K562 (cell line): ENCODE data around the gene FHDC1. TPM values are rescaled to one million over a fixed set of nuclear protein-coding genes. Genes with fewer than 3 reads are reported as not detected.
A peak's percentile ranks its signal among the peaks of the same experiment; 100 is the strongest.

ENCODE experiments used
- ATAC-seq: fragments of 200-7000 bp; cut with Tn5 transposase; 3 replicates; pipeline ENCODE4 v1.9.1; 2020; ENCODE audit warnings: moderate library complexity
- BruUV-seq: library from RNA; stranded (reverse); fragments of 400-500 nt; replicated peaks from 2 replicates; lab custom pipeline; 2021; lab: Mats Ljungman, UMichigan
- CTCF ChIA-PET: fragments of 300-600 bp; formaldehyde crosslinking; extraction: SDS; loops from one replicate; lab custom pipeline; 2021; ENCODE audit warnings: low intra/inter-chr PET ratio; lab: Yijun Ruan, JAX
- POLR2A ChIA-PET: fragments of 300-600, 350-650 bp; sonication (Branson Sonifier 250); formaldehyde crosslinking; extraction: SDS; loops from one replicate; lab custom pipeline; 2021; ENCODE audit warnings: antibody characterized with exemption, inconsistent platforms; lab: Yijun Ruan, JAX
- DNase-seq, 4 experiments: peaks; one replicate each; pipeline versions ENCODE4 v3.0.0 to v3.0.0-alpha.2; 2011 to 2018; ENCODE audit warnings: low spot score in 3 of 4, mixed read lengths in 3 of 4; ENCODE audit errors: extremely low read depth in 1 of 4
- FAIRE-seq: peaks from 2 replicates; lab custom pipeline; 2011; peaks lifted over from hg19 to GRCh38; lab: Jason Lieb, UNC
- H2AFZ ChIP-seq: 2 replicates; pipeline ENCODE4 v1.6.0; 2011; ENCODE audit warnings: low read depth, low read length, control low read depth, inconsistent platforms
- H3K27ac ChIP-seq: fragments of 200-600 bp; 3 replicates; pipeline ENCODE4 v1.8.0; 2011; ENCODE audit warnings: low read depth, mild to moderate bottlenecking, control low read depth, inconsistent platforms, low read length, moderate library complexity, mixed read lengths; ENCODE audit errors: extremely low read depth
- H3K27me3 ChIP-seq, 2 experiments: fragments of 300-600 bp in 1 of 2; 2 replicates in 1 of 2; 3 replicates in 1 of 2; pipeline versions ENCODE4 v1.6.0 to v1.8.0; 2011; ENCODE audit warnings: inconsistent platforms in 2 of 2, low read length in 2 of 2, mild to moderate bottlenecking in 1 of 2, mixed read lengths in 1 of 2, moderate library complexity in 1 of 2; ENCODE audit not compliant: control insufficient read depth in 2 of 2, insufficient read depth in 2 of 2
- H3K36me3 ChIP-seq: fragments of 300-600 bp; 3 replicates; pipeline ENCODE4 v1.8.0; 2011; ENCODE audit warnings: mild to moderate bottlenecking, low read length, inconsistent platforms; ENCODE audit not compliant: control insufficient read depth, insufficient read depth
- H3K4me1 ChIP-seq, 2 experiments: fragments of 200-600 bp in 1 of 2; replicated peaks in 1 of 2; 2 replicates in 1 of 2; 3 replicates in 1 of 2; pipeline versions ENCODE4 v1.5.1 to v1.8.0; 2011; ENCODE audit warnings: inconsistent platforms in 2 of 2, low read length in 2 of 2, mild to moderate bottlenecking in 1 of 2, mixed read lengths in 1 of 2, moderate library complexity in 1 of 2; ENCODE audit not compliant: control insufficient read depth in 2 of 2, insufficient read depth in 2 of 2
- H3K4me2 ChIP-seq: 2 replicates; pipeline ENCODE4 v1.6.1; 2011; ENCODE audit warnings: low read length, control low read depth, inconsistent platforms, mixed read lengths; ENCODE audit not compliant: insufficient read depth
- H3K4me3 ChIP-seq: fragments of 200-600 bp; sonication (generic), shearing (Covaris generic); 2 replicates; pipeline ENCODE4 v1.5.1; 2016; ENCODE audit warnings: control low read depth, inconsistent platforms
- H3K79me2 ChIP-seq: fragments of 200-600 bp; 3 replicates; pipeline ENCODE4 v1.8.0; 2011; ENCODE audit warnings: low read length, inconsistent platforms; ENCODE audit not compliant: control insufficient read depth, insufficient read depth
- H3K9ac ChIP-seq, 2 experiments: 2 replicates each; pipeline versions ENCODE4 v1.6.0 to v1.6.1; 2011; ENCODE audit warnings: low read depth in 2 of 2, low read length in 2 of 2, control low read depth in 1 of 2, inconsistent platforms in 1 of 2, mild to moderate bottlenecking in 1 of 2, mixed read lengths in 1 of 2; ENCODE audit not compliant: insufficient read depth in 1 of 2
- H3K9me1 ChIP-seq: one replicate; pipeline ENCODE4 v1.6.0; 2011; ENCODE audit warnings: inconsistent platforms, mild to moderate bottlenecking, low read length, moderate library complexity; ENCODE audit not compliant: control insufficient read depth, insufficient read depth
- H3K9me3 ChIP-seq: replicated peaks from 2 replicates; pipeline ENCODE4 v1.5.1; 2011; ENCODE audit warnings: low read depth, low read length, inconsistent platforms; ENCODE audit not compliant: control insufficient read depth, insufficient read depth
- H4K20me1 ChIP-seq: replicated peaks from 2 replicates; pipeline ENCODE4 v1.6.1; 2011; ENCODE audit warnings: low read length, inconsistent platforms, mixed read lengths; ENCODE audit not compliant: control insufficient read depth, insufficient read depth
- ARID1B ChIP-seq: fragments of 450-650 bp; IDR thresholded peaks from 2 replicates; pipeline ENCODE4 v1.6.1; 2016; ENCODE audit warnings: antibody characterized with exemption, mild to moderate bottlenecking, inconsistent platforms
- CBFA2T2 ChIP-seq: fragments of 450-650 bp; conservative IDR thresholded peaks from 2 replicates; pipeline ENCODE4 v1.6.1; 2017; ENCODE audit warnings: mild to moderate bottlenecking
- CBFA2T3 ChIP-seq: fragments of 450-650 bp; IDR thresholded peaks from 2 replicates; pipeline ENCODE4 v1.6.1; 2017
- GATA2 ChIP-seq: sonication (generic); formaldehyde crosslinking; IDR thresholded peaks from 2 replicates; pipeline ENCODE4 v1.4.0; 2020; ENCODE audit warnings: mild to moderate bottlenecking, missing genetic modification reagents
- JUNB ChIP-seq: fragments of 450-650 bp; formaldehyde crosslinking; conservative IDR thresholded peaks from 2 replicates; pipeline ENCODE4 v1.4.0; 2020; ENCODE audit warnings: mild to moderate bottlenecking
- TCF3 ChIP-seq: sonication (generic); formaldehyde crosslinking; IDR thresholded peaks from 2 replicates; pipeline ENCODE4 v1.4.0; 2020; ENCODE audit warnings: mild to moderate bottlenecking, missing genetic modification reagents
- ZBTB7A ChIP-seq: IDR thresholded peaks from 2 replicates; pipeline ENCODE4 v1.6.1; 2011; ENCODE audit warnings: low read depth, mild to moderate bottlenecking, low read length, moderate library complexity, borderline replicate concordance; ENCODE audit not compliant: control insufficient read depth
- ZFX ChIP-seq: sonication (generic); formaldehyde crosslinking; IDR thresholded peaks from 2 replicates; pipeline ENCODE4 v1.8.0; 2022; ENCODE audit warnings: mild to moderate bottlenecking, missing genetic modification reagents, moderate library complexity
- in situ Hi-C: fragments of 300-500 bp; cut with MboI; formaldehyde crosslinking; loops from 4 replicates; pipeline ENCODE4 v1.15.0; 2018; ENCODE audit warnings: inconsistent platforms, mixed read lengths
- intact Hi-C: fragments of 100-400 bp; cut with micrococcal nuclease; formaldehyde crosslinking; loops from 2 replicates; pipeline ENCODE4 v1.14.2; 2022
- polyA plus RNA-seq, 8 experiments: library from polyadenylated mRNA; depleted of rRNA in 4 of 8; stranded (reverse) in 5 of 8; unstranded in 3 of 8; fragments of >200 nt; fragmentation: Nextera tagmentation in 2 of 8; fragmentation: Illumina TruSeq in 1 of 8; extraction: Ambion mirVana in 2 of 8; extraction: Trizol in 1 of 8; gene quantifications; 2 replicates each; pipeline versions ENCODE4 v1.2.1 to v1.2.3, GENCODE V29; 2011 to 2014; ENCODE audit warnings: inconsistent platforms in 1 of 8, missing spikeins in 1 of 8
- total RNA-seq, 7 experiments: library from RNA; depleted of rRNA in 6 of 7; stranded (reverse); fragments of >200 nt in 6 of 7; fragmentation: Illumina TruSeq in 2 of 7; extraction: Trizol in 2 of 7; gene quantifications; 2 replicates each; pipeline versions ENCODE4 v1.2.1 to v1.2.3, GENCODE V29; 2011 to 2021; ENCODE audit warnings: low replicate concordance in 1 of 7
- TF ChIP-seq, protein P1 (sequence below): sonication (generic); formaldehyde crosslinking; IDR thresholded peaks from 2 replicates; pipeline ENCODE4 v1.8.0; 2022; ENCODE audit warnings: missing genetic modification reagents, mild to moderate bottlenecking, moderate library complexity, borderline replicate concordance

FHDC1 gene
- total and polyA plus RNA-seq, 9 of the 15 experiments (the other 6 are each of a cell fraction or from before 2014, with no cell fraction given): 0.01 to 0.43 (median 0.07) TPM

DNA sequence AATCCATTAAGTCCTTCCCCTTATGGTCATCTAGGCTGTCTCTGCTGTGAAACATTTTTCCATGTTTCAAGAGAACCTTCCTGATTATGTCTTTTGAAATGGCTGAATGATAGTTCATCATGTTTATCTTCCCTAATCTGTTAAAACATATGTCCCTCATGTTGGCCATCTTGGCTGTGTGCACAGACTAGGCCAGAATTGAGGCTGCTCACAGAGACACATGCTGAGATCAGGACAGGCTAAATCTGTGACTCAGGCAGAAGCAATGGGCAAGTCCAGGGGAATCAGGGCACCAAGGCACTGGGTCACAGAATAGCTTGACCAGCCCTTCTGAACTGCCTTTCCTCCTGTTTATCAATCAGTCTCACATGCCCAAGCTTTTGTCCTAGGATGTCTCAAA, 78.3 kb downstream of the FHDC1 start:
- Histone ChIP-seq H3K36me3 (no peaks in the 10 kb centered on the region), H3K4me1 (no peaks in the 10 kb centered on the region), H3K9me3 (no peaks in the 10 kb centered on the region; the same call in 1 of the 2 replicates), H4K20me1 (no peaks in the 10 kb centered on the region), H3K27me3 (peaks cover 0 to 9% of the 10 kb centered on the region in 2 experiments; a peak in 2 of 5 replicates), H3K9me1 (no peaks in the 10 kb centered on the region), H3K9ac (no peak overlapping the region), H3K4me3 (no peak overlapping the region), H2AFZ (no peak overlapping the region), H3K79me2 (no peaks in the 10 kb centered on the region), H3K4me2 (no peak overlapping the region), H3K27ac (no peak overlapping the region)
- intact Hi-C loops: no loop called here
- POLR2A ChIA-PET: no interaction called here
- TF ChIP-seq CBFA2T2 (0 out of 2 replicates have a peak, but pooled peaks have one; percentile 5), ARID1B (0 out of 2 replicates have a peak, but pooled peaks have one; percentile 17), JUNB (no peak), GATA2 (CRISPR knock-in tag) (0 out of 2 replicates have a peak, but pooled peaks have one; percentile 20), ZFX (peak; percentile 42), ZBTB7A (no peak), CBFA2T3 (0 out of 2 replicates have a peak, but pooled peaks have one; percentile 20), TCF3 (peak; percentile 78)
- TF ChIP-seq, protein P1, sequence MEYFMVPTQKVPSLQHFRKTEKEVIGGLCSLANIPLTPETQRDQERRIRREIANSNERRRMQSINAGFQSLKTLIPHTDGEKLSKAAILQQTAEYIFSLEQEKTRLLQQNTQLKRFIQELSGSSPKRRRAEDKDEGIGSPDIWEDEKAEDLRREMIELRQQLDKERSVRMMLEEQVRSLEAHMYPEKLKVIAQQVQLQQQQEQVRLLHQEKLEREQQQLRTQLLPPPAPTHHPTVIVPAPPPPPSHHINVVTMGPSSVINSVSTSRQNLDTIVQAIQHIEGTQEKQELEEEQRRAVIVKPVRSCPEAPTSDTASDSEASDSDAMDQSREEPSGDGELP (CRISPR knock-in tag): 0 out of 2 replicates have a peak, but pooled peaks have one; percentile 26
- DNase-seq (no peak), FAIRE-seq (peak; percentile 72), ATAC-seq (no peak)
- no TSS peak for BruUV-seq
- in situ Hi-C loops: no loop called here
- CTCF ChIA-PET: no interaction called here
